ENCODE data around the gene RFNG.
A peak's percentile ranks its signal among the peaks of the same experiment; 100 is the strongest.

RFNG gene

GRCh38 chr17:82012640-82013295, 38.8 kb downstream of the RFNG start:
- no peak for DNase-seq

GRCh38 chr17:82012261-82012639, 39.4 kb downstream of the RFNG start:
- no peak for DNase-seq

GRCh38 chr17:82011617-82012187, 39.9 kb downstream of the RFNG start:
- no peak for DNase-seq

GRCh38 chr17:82010575-82011525, 40.8 kb downstream of the RFNG start:
- DNase-seq: no peak

GRCh38 chr17:82009413-82009812, 42.2 kb downstream of the RFNG start:
- no peak for DNase-seq

- no peak for DNase-seq
These were observed 42.6 kb downstream of the RFNG start for GRCh38 chr17:82008941-82009405.

- DNase-seq: no peak
These were observed 43.2 kb downstream of the RFNG start for GRCh38 chr17:82008258-82008940.

- DNase-seq: no peak
These were observed 43.9 kb downstream of the RFNG start for GRCh38 chr17:82007495-82008257.

- DNase-seq: no peak
These were observed 44.5 kb downstream of the RFNG start for GRCh38 chr17:82007228-82007494.

- DNase-seq: no peak
These were observed 45.0 kb downstream of the RFNG start for GRCh38 chr17:82006468-82007227.

- no peak for DNase-seq
These were observed 45.8 kb downstream of the RFNG start for GRCh38 chr17:82005701-82006348.

- DNase-seq: no peak
These were observed 46.8 kb downstream of the RFNG start for GRCh38 chr17:82004517-82005455.

GRCh38 chr17:82003411-82004381, 47.9 kb downstream of the RFNG start:
- peak; percentile 70 for DNase-seq

- no peak for DNase-seq
These were observed 50.0 kb downstream of the RFNG start for GRCh38 chr17:82001571-82002056.

GRCh38 chr17:82000803-82001570, 50.6 kb downstream of the RFNG start:
- no peak for DNase-seq

GRCh38 chr17:81999976-82000802, 51.4 kb downstream of the RFNG start:
- DNase-seq: no peak

- DNase-seq: no peak
These were observed 52.0 kb downstream of the RFNG start for GRCh38 chr17:81999587-81999975.
